ENCODE results near the gene NBEAL1. TPM values are rescaled to one million over a fixed set of nuclear protein-coding genes. Genes with fewer than 3 reads are reported as not detected.
"Not testable (repeated sequence)": the region's sequence is repeated elsewhere in the genome, so short reads cannot be mapped to it uniquely, and the experiment has no call there.

The NBEAL1 gene
- total RNA-seq, 4 donors from 2014 or later, result 22.7 to 31.2 (median 28.1) TPM

GRCh38 chr2:203225423-203226039 lies 210.9 kb downstream of the NBEAL1 start:
- peak in 5 of 6 experiments; percentile 33 to 69 (median 61) for TF ChIP-seq CTCF (IDR thresholded peaks at IDR 0.05)
- no peak for TF ChIP-seq POLR2A (IDR thresholded peaks at IDR 0.05)
- no peaks in the 10 kb centered on the region for H3K4me1 ChIP-seq

GRCh38 chr2:203229674-203230073 lies 215.0 kb downstream of the NBEAL1 start:
- H3K9me3 ChIP-seq; H3K27me3 ChIP-seq; DNase-seq; H3K36me3 ChIP-seq; H3K27ac ChIP-seq; intact Hi-C loops (cut with DNase I); H3K4me1 ChIP-seq; H3K4me3 ChIP-seq: not testable (repeated sequence)
- WGBS, 2 donors, result 69 to 70% methylated on average over 2 of the region's 2 CpGs

More at GRCh38 chr2:203225423-203226039, 210.9 kb downstream of the NBEAL1 start:
- Histone ChIP-seq H3K9me3 (no peaks in the 10 kb centered on the region), H3K27me3 (no peaks in the 10 kb centered on the region), H3K27ac (no peak overlapping the region), H3K36me3 (no peaks in the 10 kb centered on the region), H3K4me3 (no peak overlapping the region)
- no peak for DNase-seq
- 92 to 100% methylated on average over 2 of the region's 2 CpGs for WGBS, 2 donors
- intact Hi-C loops (cut with DNase I), result no loop called here

GRCh38 chr2:203237346-203238238 lies 222.9 kb downstream of the NBEAL1 start:
- WGBS, 2 donors, result 88 to 94% methylated on average over 16 of the region's 16 CpGs

GRCh38 chr2:203238292-203238703 lies 223.6 kb downstream of the NBEAL1 start:
- intact Hi-C loops (cut with DNase I), result no loop called here
- no peak for DNase-seq
- no peaks in the 10 kb centered on the region for H3K27me3 ChIP-seq

More at GRCh38 chr2:203237346-203238238, 222.9 kb downstream of the NBEAL1 start:
- TF ChIP-seq POLR2A (IDR thresholded peaks at IDR 0.05) (no peak), CTCF (IDR thresholded peaks at IDR 0.05) (no peak)
- no peaks in the 10 kb centered on the region for H3K9me3 ChIP-seq
- no peaks in the 10 kb centered on the region for H3K27me3 ChIP-seq
- peak overlapping the region in 2 of 4 donors; percentile 45 to 84 for H3K4me3 ChIP-seq
- H3K4me1 ChIP-seq, result peaks cover 0 to 28% (median 16%) of the 10 kb centered on the region in 3 donors
- no peak for DNase-seq
- intact Hi-C loops (cut with DNase I), result no loop called here
- H3K36me3 ChIP-seq, result peaks cover 0 to 10% (median 0%) of the 10 kb centered on the region in 3 donors
- peak overlapping the region in 2 of 4 donors; percentile 95 to 99 for H3K27ac ChIP-seq

More at GRCh38 chr2:203238292-203238703, 223.6 kb downstream of the NBEAL1 start:
- Histone ChIP-seq H3K4me1 (peaks cover 0 to 28% (median 16%) of the 10 kb centered on the region in 3 donors), H3K36me3 (peaks cover 0 to 17% (median 0%) of the 10 kb centered on the region in 3 donors), H3K27ac (peak overlapping the region; percentile 91 to 99 (median 96)), H3K9me3 (no peaks in the 10 kb centered on the region), H3K4me3 (peak overlapping the region; percentile 45 to 84 (median 83))
- 59% methylated on average over 9 to 11 of the region's 22 CpGs for WGBS, 2 donors
- TF ChIP-seq POLR2A (IDR thresholded peaks at IDR 0.05) (no peak), CTCF (IDR thresholded peaks at IDR 0.05) (no peak)

All from esophagus squamous epithelium (tissue), 5 donors.